HG03159 (cell line): ENCODE data around the gene NHLRC4.

Source experiments
- ATAC-seq: cut with Tn5 transposase; IDR thresholded peaks from one replicate; pipeline ENCODE4 v1.9.1; 2021; ENCODE audit warnings: mild to moderate bottlenecking, moderate library complexity; ENCODE audit not compliant: unreplicated experiment

The NHLRC4 gene

DNA sequence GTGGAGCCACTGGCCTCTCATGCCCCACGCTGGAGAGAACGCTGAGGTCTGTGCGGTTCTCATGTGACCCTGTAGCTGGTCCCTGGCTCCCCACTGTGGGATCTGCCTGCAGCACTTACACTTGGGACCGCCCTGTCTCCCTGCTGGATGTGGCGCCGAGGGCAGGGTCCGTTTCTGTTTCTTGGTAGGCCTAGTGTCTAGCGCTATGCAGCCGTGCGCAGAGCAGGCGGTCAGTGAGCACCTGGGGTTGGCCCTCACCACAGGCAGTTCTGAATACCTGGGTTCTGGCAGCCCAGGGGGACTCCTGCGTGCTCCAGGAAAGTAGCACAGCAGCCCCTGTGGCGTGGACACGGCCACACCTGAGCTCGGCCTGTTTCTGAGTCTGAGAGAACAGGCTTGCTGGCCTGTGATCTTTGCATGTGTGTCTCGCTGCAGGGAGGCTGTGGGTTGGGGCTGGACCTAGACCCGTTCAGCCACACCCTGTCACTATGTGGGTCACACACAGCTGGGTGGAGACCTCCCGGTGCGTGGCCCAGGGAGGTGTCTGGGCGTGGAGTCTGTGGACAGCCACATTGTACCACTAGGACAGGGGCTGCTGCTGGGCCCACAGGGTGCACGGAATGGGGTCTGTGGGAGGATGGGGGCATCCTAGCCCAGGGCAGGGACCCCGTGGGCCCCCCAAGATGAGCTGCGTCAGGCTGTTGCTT is 36.5 kb upstream of the NHLRC4 start:
- ATAC-seq: no peak

DNA sequence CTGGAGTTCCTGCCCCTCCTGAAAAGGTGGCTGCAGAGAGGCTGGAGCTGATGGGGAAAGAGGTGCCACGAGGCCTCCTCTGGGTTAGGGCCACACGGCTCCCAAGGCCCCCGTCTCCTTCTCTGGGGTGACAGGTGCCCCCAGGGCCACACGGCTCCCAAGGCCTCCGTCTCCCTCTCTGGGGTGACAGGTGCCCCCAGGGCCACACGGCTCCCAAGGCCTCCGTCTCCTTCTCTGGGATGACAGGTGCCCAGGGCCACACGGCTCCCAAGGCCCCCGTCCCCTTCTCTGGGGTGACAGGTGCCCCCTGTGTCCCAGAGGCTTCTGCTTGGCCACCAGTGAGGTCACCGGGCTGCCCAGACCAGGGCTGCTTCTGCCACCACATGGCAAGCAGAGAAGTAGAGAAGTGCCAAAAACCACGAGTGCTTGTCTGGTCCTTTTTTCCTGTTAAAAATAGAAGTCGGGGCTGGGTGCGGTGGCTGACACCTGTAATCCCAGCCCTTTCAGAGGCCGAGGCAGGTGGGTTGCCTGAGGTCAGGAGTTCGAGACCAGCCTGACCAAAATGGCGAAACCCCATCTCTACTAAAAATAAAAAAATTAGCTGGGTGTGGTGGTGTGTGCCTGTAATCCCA is 35.2 kb upstream of the NHLRC4 start:
- ATAC-seq: no peak

DNA sequence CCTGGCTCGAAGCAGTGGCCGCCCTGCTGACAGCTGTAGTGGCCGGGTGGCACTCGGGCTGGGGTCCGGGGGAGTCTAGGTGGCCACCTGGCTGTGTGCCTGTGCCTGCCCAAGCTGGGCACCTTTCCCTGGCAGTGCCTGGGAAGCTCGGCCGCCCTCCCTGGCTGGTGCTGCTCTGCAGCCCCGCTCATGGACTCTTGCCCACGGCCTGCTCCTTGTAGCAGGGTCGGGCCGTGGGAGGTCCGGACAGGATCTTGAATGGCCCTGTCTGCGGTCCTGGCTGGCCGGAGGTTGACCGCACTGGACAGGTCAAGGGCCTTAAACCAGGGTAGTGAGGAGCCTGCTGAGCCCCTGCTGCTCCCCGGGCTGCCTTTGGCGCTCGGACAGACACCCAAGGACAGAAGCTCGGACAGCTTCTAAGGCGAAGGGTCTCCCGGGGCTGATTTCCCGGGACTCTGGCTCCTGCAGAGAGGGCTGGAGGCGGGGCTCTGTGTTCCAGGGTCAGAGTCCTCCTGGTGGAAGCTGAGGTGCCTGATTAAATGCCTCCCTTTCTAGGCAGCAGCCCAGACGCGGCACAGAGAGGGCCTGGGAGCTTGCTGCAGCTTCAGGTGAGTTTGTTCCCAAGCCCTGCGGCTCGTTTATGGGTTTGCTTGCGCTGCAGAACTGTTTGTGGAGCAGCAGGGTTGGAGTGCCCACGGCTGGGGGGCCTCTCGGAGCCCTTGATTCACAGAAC is 33.2 kb upstream of the NHLRC4 start:
- ATAC-seq: no peak

DNA sequence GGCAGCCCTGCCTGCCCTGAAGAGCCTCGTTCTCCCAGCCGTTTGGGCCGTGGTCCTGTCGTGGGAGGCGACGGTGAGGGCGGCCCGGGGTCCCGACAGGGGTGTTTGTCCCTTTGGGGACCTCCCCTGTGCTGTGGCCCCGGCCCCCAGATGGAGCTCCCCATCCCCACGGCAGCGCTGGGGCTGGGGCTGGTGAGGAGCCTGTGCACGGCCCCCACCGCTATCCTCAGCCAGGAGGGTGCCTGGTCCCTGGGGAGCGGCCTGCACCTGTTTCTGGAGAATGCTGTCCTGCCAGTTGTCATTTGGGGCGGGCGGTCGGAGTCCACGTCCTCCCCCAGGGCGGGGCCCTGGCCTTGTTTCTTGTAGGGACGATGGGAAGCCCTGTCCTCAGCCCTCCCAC is 32.7 kb upstream of the NHLRC4 start:
- ATAC-seq: no peak

DNA sequence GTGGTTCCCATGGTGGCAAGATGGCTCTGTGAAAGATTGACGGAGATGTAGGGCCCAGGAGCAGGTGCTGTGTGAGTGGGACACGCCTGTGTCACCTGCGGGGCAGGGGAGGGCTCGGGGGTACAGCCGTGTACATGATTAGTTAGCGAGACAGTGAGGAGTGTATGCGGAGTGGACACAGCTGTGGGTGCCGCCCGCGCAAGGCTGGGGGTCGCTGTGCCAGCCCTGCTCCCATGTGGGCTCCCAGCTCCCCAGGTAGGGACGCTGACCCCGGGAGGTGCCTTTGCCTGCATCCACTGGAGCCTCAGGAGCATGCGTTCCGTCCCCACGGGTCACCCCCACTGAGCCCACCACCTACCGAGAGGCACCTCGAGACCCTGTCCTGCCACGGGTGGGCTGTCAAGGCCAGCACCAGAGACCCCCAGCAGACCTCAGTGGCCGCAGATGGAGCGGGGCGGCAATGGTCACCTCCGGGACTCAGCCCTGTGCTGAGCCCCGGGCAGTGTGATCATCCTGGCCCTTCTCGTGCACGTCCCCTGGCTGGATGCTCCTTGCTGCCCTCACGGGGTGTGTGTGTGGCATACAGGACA is 31.9 kb upstream of the NHLRC4 start:
- no peak for ATAC-seq

DNA sequence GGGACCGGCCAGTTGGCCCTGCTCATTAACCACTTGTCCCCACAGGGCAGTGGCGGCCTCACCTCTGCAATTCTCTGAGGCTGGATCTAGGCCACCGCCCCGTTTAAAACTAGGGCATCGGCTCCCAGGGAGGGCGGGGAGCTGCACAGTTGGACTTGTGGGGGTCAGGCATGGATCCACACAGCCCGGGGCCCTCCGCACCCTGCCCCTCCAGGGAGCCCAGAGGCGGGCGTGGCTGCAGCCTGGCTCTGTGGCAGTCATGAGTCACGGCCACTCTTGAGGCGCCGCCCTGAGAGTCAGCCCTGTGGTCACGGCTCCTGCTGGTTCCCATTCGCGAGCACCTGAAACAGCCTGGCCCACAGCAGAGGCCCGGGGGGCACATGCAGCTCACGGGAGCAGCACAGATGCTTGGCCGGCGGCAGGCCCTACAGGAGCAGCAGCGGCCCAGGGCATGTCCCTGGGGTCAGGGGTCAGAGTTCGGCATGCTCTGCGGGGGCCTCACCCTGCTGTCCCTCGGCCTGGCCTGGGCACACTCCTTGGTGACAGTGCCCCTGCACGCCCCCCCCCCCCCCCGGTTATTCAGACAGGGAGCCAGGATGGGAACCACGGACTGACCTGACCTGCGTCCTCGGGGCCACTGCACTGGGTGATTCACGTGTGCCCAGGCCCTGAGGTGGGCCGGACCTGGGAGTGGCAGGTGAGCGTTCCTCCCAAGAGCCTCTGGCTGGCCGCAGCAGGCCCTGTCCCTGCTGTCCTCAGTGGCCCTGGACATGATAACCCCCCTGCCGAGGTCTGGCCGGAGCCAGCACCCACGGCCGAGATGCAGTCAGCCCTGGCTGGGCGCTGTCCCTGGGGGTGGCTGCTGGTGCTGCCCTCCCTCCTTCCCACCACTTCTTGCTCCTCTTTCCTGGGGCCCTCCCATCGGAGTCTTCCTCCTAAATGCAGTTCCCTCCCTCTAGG is 31.1 kb upstream of the NHLRC4 start:
- ATAC-seq: no peak

DNA sequence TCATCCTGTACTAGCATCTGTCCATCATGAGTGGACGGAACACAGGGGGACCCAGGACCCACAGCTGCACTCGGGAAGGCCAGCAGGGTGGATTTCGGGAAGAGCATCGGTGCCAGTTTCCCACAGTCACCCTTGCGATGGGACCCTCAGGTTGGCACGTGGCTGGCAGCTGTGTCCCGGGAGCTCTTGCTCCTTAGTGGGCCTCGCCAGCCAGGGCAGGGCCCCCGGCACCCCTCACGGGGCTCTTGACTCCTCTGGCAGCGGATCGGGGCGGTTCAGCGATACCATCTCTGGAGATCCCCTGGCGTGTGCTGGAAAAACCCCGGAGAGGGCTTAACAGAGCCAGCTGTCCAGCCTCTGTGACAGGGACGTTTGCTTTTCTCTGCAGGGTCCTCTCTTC is 30.1 kb upstream of the NHLRC4 start:
- ATAC-seq: no peak

DNA sequence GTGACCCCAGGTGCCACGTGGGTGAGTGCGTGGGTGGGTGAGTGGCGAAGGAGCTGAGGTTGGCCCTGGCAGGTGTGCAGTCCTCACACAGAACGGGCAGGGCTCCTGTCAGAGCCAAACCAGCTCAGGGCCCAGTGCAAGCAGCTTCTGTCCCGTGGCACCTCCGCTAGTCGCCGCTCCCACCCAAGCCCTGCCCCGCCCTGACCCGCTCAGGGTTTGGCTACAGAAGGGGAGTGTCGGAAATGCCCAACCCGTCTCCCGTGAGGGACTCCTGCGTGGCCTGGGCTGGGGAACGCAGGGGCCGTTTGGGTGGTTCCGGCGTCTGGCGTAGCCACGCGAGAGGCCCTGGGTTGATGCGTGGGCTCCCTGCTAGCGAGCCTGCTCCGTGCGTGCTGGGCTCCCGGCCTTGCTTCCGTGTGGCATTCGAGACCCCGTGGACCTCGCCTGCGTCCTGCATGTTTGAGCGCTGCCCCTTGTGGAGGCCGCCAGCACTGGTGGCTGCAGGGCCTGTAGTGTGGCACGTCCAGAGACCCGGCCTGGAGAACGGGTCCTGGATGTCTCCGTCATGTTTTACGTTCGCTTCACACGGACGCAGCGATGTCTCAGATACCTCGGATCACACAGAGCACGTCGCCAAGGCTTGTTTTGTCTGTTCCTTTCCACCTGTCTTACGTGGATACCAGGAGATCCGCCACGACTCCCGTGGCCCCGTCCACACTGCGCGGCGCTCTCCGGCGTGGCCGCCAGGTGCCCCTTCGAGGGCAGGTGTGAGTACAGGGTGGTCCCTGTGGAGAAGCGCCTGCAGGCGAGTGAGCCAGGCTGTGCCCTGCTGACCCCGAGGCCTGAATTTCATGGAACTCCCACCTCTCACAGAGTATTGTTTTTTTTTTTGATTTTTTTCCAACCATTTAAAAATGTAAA is 29.1 kb upstream of the NHLRC4 start:
- ATAC-seq: no peak

DNA sequence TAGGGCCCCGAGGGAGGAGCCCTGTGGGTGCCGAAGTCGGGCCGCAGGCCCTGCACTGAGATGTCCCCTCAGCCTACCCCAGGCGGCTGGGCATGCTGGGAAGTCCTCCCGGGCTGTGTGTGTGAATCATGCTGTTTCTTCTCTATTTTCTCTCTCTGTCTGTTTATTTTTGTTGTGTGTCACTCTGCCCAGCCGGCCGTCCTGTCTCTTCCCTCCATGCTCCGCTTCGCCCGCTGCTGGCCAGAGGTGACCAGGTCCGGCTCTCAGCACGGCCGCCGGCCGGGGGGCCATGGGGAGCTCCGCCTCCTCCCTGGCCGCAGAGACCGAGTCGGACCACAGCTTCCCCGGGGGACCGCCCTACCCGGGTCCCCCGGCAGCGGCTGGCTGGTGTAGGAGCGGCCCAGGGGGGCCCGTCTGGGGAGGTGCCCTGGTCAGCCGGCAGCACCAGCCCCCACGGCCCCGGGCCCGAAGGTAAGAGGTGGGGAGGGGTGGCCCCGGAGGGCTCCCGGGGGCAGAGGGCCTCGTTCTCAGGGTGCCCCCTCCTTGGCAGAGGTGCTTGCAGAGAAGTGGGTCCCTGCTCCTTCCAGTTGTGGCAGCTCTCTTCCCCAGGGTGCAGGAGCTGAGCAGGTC is 26.8 kb upstream of the NHLRC4 start:
- no peak for ATAC-seq

DNA sequence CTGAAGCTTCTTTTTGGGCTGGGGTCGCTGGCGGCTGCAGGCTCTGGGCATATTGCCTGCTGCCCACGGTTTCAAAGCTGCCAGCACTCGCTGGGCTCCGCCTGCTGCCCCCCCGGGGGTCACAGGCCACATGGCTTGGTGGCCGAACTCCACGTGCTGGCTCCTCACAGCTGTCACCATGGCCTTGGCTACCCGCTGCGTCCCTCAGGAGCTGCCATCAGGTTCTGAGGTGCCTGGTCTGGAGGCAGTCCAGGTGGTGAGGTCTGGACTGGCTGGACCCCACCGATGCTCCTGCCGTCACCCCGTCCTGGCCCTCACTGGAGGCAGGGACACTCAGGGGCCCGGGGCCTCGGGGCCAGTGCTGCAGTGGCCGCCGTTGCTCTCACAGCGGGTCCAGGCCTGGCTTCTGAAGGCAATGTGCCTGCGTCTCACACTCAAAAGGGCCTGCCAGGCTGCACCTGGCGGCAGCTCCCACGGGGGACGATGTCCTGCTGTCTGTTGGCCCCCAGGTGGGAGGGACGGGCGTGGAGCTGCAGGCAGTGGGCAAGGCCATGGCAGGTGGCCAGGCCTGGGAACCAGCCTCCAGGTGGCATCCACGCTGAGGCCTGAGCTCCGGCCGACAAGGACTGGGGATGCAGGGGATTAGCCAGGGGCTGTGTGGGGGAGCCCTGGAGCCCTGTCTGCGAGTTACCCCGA is 26.0 kb upstream of the NHLRC4 start:
- no peak for ATAC-seq

DNA sequence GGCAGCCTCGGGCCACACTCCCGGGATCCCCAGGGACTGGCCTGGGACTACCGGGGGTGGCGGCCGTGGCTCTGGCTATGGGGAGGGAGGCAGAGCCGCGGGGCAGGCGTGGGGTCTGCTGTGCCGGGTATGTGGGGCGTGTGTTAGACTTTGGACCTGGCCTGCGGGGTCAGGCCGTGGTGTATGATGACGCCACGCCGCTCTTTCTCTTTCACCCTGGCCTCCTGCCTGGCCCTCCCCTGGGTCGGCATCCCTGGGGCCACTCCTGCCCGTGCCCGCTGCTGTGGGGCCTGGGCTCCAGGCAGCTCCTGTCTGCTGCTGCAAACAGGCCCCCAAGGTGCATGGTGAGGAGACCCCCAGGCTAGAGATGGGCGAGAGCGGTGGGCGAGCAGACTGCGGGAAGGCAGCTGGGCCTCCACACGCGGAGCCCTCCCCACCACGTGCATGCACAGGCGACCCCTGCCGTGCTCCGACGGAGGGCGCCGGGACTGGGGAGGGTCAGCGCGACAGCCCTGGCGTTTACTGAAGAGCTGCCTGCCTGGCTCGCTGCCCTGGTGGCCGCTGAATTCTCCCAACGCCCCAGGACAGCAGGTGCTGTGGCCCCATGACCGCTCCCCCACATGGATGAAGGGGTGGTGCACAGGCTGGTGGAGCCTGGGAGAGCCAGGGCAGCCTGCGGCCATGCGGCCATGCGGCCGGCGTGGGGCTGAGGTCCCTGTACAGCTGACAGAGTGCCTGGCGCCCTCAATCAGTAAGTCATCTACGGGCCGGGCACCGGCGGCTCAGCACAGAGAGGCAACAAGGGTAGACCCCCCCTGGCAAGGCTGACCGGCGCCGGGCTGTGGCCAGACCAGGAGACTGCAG is 23.3 kb upstream of the NHLRC4 start:
- no peak for ATAC-seq

DNA sequence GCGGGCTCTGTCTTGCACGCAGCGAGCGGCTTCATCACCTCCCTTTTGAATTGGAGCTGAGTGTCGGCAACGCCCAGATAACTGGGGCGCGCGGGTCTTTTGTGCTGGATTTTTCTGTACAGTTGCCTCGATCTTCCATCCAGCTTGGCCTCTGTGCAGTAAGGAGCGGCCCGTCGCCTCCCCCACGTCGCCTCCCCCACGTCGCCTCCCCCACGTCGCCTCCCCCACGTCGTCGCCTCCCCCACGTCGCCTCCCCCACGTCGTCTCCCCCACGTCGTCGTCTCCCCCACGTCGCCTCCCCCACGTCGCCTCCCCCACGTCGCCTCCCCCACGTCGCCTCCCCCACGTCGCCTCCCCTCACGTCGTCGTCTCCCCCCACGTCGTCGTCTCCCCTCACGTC is 22.3 kb upstream of the NHLRC4 start:
- ATAC-seq: no peak

DNA sequence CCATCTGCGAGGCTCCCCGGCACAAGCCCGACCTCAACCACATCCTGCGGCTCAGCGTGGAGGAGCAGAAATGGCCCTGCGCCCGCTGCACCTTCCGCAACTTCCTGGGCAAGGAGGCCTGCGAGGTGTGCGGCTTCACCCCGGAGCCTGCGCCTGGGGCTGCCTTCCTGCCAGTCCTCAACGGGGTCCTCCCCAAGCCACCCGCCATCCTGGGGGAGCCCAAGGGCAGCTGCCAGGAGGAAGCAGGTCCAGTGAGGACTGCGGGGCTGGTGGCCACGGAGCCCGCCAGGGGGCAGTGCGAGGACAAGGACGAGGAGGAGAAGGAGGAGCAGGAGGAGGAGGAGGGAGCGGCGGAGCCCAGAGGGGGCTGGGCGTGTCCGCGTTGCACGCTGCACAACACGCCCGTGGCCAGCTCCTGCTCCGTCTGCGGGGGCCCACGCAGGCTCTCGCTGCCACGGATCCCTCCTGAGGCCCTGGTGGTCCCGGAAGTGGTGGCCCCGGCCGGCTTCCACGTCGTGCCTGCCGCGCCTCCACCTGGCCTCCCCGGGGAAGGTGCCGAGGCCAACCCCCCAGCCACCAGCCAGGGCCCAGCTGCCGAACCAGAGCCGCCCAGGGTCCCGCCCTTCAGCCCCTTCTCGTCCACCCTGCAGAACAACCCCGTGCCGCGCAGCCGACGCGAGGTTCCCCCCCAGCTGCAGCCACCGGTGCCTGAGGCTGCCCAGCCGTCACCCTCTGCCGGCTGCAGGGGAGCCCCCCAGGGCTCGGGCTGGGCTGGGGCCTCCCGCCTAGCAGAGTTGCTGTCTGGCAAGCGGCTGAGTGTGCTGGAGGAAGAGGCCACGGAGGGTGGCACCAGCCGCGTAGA is 19.7 kb upstream of the NHLRC4 start:
- ATAC-seq: no peak

DNA sequence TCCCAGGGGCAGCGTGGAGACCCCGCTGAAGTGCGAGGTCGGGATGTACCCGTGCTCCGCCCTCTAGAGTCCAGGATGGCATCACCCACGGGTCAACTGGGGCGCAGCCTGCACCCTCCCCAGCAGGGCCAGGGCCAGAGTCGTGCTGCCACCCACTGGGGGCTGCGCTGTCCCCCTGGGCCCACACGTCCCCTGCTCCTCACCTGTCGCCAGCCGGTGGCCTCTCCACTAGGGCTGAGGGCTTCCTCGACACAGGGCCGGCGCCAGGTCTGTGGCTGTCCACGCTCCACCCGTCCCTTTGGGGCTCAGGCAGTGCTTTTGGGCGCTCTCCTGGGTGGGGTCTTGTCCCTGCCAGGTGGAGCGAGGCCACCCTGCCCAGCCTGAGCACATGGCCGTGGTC is 18.2 kb upstream of the NHLRC4 start:
- ATAC-seq: no peak

DNA sequence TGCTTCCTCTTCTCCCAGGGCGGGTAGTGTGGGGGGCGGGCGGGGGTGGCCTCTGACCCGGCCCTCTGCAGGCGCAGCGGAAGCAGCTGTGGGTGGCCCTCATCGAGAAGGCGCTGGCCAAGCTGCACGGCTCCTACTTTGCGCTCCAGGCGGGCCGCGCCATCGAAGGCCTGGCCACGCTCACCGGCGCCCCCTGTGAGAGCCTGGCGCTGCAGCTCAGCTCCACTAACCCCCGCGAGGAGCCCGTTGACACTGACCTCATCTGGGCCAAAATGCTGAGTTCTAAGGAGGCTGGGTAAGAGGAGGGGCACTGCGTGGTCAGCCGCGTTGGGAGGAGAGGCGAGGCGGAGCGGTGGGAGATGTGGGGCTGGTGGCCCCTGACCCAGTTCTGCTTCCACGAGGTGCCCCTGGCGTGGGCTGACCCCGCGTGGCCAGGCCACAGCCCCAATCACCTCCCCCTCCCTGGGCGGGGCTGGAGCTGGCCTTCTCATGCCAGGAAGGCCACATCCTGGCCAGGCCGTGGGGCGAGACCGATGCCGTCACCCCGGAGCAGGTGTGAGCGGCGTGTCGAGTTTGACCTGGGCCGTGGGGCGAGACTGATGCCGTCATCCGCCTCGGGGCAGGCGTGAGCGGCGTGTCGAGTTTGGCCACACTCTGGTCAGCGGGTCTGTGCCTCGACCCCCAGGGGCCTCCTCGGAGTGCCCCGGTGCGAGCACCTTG is 17.1 kb upstream of the NHLRC4 start:
- ATAC-seq: no peak

DNA sequence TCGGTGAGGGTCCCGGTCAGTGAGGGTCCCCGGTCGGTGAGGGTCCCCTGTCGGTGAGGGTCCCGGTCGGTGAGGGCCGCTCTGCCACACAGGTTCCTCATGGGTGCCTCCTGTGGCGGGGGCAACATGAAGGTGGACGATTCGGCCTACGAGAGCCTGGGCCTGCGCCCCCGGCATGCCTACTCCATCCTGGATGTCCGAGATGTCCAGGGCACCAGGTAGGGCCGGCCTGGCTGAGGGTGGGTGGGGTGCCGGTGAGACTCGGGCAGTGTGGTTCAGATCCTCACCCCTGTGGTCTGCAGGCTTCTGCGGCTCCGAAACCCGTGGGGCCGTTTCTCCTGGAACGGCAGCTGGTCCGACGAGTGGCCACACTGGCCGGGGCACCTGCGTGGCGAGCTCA is 15.6 kb upstream of the NHLRC4 start:
- ATAC-seq: no peak
